SK-N-MC (cell line): ENCODE measurements around the gene UFSP1.

Experiments used
- EZH2 ChIP-seq: fragments of 200-600 bp; sonication (generic); IDR thresholded peaks from one replicate; pipeline ENCODE4 v1.6.1; 2017; ENCODE audit warnings: antibody characterized with exemption
- FOXP2 ChIP-seq: optimal IDR thresholded peaks from 2 replicates; pipeline ENCODE3; 2011; ENCODE audit warnings: mild to moderate bottlenecking, moderate library complexity; ENCODE audit not compliant: insufficient read depth; ENCODE audit errors: extremely low read length, control extremely low read depth

- no peak for TF ChIP-seq FOXP2
- no peak for TF ChIP-seq EZH2
Observed at GRCh38 chr7:100854146-100854895, 35.2 kb downstream of the UFSP1 start.
